Sigmoid colon (tissue), 7 donors: ENCODE measurements around the gene CYS1. TPM values are rescaled to one million over a fixed set of nuclear protein-coding genes. Genes with fewer than 3 reads are reported as not detected.

ENCODE experiments used
- DNase-seq: peaks from one replicate; pipeline ENCODE4 v3.0.0-alpha.2; 2019
- H3K27ac ChIP-seq, 4 donors: fragments of 200-600 bp; sonication (generic); one replicate each; pipeline ENCODE4 v1.5.1; 2016 to 2019; ENCODE audit warnings: mild to moderate bottlenecking in 1 of 4
- H3K27me3 ChIP-seq, 3 donors: fragments of 200-600 bp; sonication (generic); one replicate each; pipeline ENCODE4 v1.5.1; 2019; ENCODE audit warnings: mild to moderate bottlenecking in 1 of 3
- H3K36me3 ChIP-seq, 4 donors: fragments of 200-600 bp; sonication (generic); one replicate each; pipeline ENCODE4 v1.5.1; 2016 to 2019
- H3K4me1 ChIP-seq, 4 donors: fragments of 200-600 bp; sonication (generic); one replicate each; pipeline ENCODE4 v1.5.1; 2017 to 2019
- H3K4me3 ChIP-seq, 4 donors: fragments of 200-600 bp; sonication (generic); one replicate each; pipeline ENCODE4 v1.5.1; 2017 to 2019; ENCODE audit warnings: mild to moderate bottlenecking in 2 of 4, moderate library complexity in 1 of 4
- H3K9me3 ChIP-seq, 4 donors: fragments of 200-600 bp in 3 of 4; sonication (generic) in 3 of 4; one replicate each; pipeline versions ENCODE4 v1.5.1 to v1.6.1; 2013 to 2019
- EP300 ChIP-seq, 4 donors: sonication (generic); formaldehyde crosslinking; IDR thresholded peaks; one replicate each; pipeline ENCODE4 v1.6.1; 2017; ENCODE audit warnings: antibody characterized with exemption in 4 of 4
- POLR2A ChIP-seq, 2 donors: fragments of 450-650 bp; IDR thresholded peaks; one replicate each; pipeline ENCODE4 v1.6.1; 2016; ENCODE audit warnings: antibody characterized with exemption in 2 of 2, mild to moderate bottlenecking in 2 of 2, moderate library complexity in 2 of 2
- POLR2AphosphoS5 ChIP-seq, 4 donors: sonication (generic); formaldehyde crosslinking; IDR thresholded peaks; one replicate each; pipeline ENCODE4 v1.6.1; 2017; ENCODE audit warnings: antibody characterized with exemption in 4 of 4
- WGBS, 2 donors: extraction: QIAGEN DNeasy Blood & Tissue Kit; methylation state at CpG; one replicate each; pipeline ENCODE4 v1.1.7; 2013; 5-methylcytosine and 5-hydroxymethylcytosine counted together
- intact Hi-C: fragments of 100-400 bp; cut with DNase I; formaldehyde crosslinking; loops from one replicate; pipeline ENCODE4 v1.15.1; 2023
- polyA plus RNA-seq, 3 donors: library from polyadenylated mRNA; stranded (reverse); fragments of 200-250 nt; gene quantifications; one replicate each; pipeline ENCODE4 v1.2.3, GENCODE V29; 2013
- total RNA-seq, 4 donors: library from RNA; depleted of rRNA; stranded (reverse); fragments of >200 nt; gene quantifications; one replicate each; pipeline ENCODE4 v1.1.0, GENCODE V29; 2016
- TF ChIP-seq, protein P1 (sequence below), 4 experiments: fragments of 450-650 bp in 3 of 4; fragments of 200-600 bp in 1 of 4; IDR thresholded peaks; one replicate each; pipeline ENCODE4 v1.5.1; 2016 to 2019; ENCODE audit warnings: antibody characterized with exemption in 4 of 4, mild to moderate bottlenecking in 3 of 4, moderate library complexity in 2 of 4
- donor health status: healthy with polysubstance abuse.
- donor health status: Bipolar disorder and iron deficiency.
- donor health status: healthy.

The CYS1 gene
- total and polyA plus RNA-seq, 7 donors, result 0.46 to 24.6 (median 7.5) TPM

DNA sequence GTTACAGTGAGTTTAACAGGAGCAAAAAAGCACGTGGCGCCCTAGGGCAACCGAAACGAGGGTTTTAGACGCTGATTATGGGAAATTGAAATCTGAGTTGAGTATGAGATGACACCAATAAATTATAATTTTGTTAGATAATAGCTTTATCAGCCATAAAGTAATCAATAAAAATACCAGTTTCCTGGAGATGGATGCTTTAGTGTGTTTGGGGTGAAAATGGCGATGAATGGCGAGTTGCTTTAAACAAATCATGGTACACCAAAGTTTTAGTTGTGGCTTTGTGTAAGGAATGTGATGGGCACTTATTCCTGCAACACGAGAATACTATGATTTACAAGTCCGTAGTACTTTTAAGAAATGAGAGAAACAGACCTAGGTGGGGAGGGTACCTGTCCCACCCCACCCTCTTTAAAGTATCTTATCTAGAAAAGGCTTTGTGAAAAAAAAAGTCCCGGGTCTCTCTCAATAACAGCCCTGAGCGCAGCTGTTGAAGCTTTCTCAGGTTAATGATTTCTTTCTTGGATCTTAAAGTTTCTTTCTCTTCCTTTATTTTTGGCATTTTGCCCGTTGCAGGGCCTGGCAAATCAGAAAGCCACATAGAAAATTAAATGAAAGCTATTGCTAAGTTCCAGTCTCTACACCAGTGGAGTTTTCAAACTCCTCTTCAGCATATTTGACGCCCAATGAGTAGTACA is 40.8 kb upstream of the CYS1 start:
- WGBS, 2 donors, result 5 to 15% methylated on average over 13 of the region's 13 CpGs
- Histone ChIP-seq H3K36me3 (no peaks in the 10 kb centered on the region), H3K4me1 (peaks cover 0 to 33% (median 25%) of the 10 kb centered on the region in 4 donors), H3K27me3 (peaks cover 13 to 20% (median 18%) of the 10 kb centered on the region in 3 donors), H3K4me3 (peak overlapping the region; percentile 48 to 65 (median 59)), H3K9me3 (no peaks in the 10 kb centered on the region), H3K27ac (peak overlapping the region; percentile 67 to 82 (median 68))
- intact Hi-C loops, result loop anchor here (5.0 kb wide), 2 partner anchors 181 to 546 kb away; partner anchors contain the start of gene HPCAL1
- TF ChIP-seq POLR2A (IDR thresholded peaks at IDR 0.05), result no peak
- TF ChIP-seq, protein P1, sequence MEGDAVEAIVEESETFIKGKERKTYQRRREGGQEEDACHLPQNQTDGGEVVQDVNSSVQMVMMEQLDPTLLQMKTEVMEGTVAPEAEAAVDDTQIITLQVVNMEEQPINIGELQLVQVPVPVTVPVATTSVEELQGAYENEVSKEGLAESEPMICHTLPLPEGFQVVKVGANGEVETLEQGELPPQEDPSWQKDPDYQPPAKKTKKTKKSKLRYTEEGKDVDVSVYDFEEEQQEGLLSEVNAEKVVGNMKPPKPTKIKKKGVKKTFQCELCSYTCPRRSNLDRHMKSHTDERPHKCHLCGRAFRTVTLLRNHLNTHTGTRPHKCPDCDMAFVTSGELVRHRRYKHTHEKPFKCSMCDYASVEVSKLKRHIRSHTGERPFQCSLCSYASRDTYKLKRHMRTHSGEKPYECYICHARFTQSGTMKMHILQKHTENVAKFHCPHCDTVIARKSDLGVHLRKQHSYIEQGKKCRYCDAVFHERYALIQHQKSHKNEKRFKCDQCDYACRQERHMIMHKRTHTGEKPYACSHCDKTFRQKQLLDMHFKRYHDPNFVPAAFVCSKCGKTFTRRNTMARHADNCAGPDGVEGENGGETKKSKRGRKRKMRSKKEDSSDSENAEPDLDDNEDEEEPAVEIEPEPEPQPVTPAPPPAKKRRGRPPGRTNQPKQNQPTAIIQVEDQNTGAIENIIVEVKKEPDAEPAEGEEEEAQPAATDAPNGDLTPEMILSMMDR (IDR thresholded peaks at IDR 0.05), result no peak
- no peak for TF ChIP-seq POLR2AphosphoS5 (IDR thresholded peaks at IDR 0.05)
- TF ChIP-seq EP300 (IDR thresholded peaks at IDR 0.05), result no peak
- peak; percentile 14 for DNase-seq

DNA sequence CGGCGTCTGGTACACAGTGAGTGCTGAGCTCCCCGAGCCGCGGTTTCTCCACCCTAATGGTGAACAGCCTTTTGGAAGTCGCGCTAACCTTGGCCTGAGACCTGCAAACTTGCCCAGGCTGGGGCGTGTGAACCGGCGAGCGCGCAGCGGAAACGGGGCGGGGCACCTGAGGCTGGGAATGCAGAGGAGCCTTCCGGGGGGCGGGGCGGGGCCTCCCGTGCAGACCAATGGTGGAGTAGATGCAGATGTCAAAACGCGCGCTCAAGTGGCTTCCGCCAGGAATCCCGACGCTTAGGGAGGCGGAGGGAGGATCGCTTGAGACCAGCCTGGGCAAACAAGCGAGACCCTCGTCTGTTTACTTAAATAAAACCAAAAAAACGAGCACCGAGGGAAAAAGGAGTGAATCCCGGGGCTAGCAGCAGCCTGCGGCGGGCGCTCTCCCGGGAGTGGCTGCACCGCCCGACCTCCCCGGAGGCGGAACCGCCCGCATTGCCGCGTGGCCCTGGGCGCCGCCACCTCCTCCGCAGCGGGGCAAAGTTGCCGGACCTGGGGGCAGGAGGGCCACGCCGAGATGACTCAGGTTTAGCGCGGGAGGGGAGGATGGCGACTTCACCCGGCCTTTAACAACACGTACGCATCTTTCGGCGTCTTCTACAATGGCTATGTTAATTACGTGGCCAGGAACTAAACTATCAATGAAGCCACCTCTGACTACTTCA is 40.1 kb upstream of the CYS1 start:
- Histone ChIP-seq H3K36me3 (no peaks in the 10 kb centered on the region), H3K4me3 (peak overlapping the region; percentile 48 to 65 (median 59)), H3K27ac (peak overlapping the region; percentile 67 to 82 (median 68)), H3K9me3 (no peaks in the 10 kb centered on the region), H3K27me3 (peaks cover 13 to 20% (median 18%) of the 10 kb centered on the region in 3 donors), H3K4me1 (peaks cover 0 to 33% (median 25%) of the 10 kb centered on the region in 4 donors)
- no peak for TF ChIP-seq EP300 (IDR thresholded peaks at IDR 0.05)
- no peak for TF ChIP-seq POLR2A (IDR thresholded peaks at IDR 0.05)
- TF ChIP-seq, protein P1 (IDR thresholded peaks at IDR 0.05), result peak in 1 of 4 experiments; percentile 13
- peak in 2 of 4 donors; percentile 17 to 64 for TF ChIP-seq POLR2AphosphoS5 (IDR thresholded peaks at IDR 0.05)
- intact Hi-C loops, result loop anchor here (5.0 kb wide), 2 partner anchors 182 to 547 kb away; partner anchors contain the start of gene HPCAL1
- WGBS, 2 donors, result 0% methylated on average over 60 of the region's 60 CpGs
- peak; percentile 96 for DNase-seq

DNA sequence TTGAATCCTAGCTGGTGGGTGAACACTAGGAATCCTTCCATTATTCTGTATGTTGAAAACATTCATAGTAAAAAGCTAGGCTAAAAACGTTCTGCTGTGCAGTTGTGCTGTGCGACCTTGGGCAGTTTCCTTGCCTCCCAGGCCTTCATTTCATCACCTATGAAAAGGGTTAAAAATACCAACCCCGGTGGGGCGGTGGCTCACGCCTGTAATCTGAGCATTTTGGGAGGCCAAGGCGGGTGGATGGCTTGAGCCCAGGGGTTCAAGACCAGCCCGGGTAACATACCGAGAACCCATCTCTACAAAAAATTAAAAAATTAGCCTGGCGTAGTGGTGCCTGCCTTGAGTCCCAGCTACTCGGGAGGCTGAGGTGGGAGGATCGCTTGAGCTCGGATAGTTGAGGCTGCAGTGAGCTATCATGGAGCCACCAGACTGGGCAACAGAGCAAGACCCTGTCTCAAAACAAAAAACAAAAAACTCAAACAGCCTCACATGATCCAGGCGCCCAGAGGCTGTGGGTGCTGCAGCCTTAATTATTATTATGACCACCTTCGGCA is 39.5 kb upstream of the CYS1 start:
- intact Hi-C loops, result loop anchor here (5.0 kb wide), 2 partner anchors 183 to 548 kb away; partner anchors contain the start of gene HPCAL1
- DNase-seq, result no peak
- Histone ChIP-seq H3K4me3 (peak overlapping the region; percentile 48 to 65 (median 59)), H3K4me1 (peaks cover 0 to 32% (median 25%) of the 10 kb centered on the region in 4 donors), H3K27me3 (peaks cover 13 to 20% (median 18%) of the 10 kb centered on the region in 3 donors), H3K36me3 (no peaks in the 10 kb centered on the region), H3K27ac (peak overlapping the region; percentile 67 to 82 (median 68)), H3K9me3 (no peaks in the 10 kb centered on the region)
- 61 to 79% methylated on average over 14 of the region's 14 CpGs for WGBS, 2 donors
- TF ChIP-seq EP300 (IDR thresholded peaks at IDR 0.05), result no peak
- TF ChIP-seq, protein P1 (IDR thresholded peaks at IDR 0.05), result peak in 1 of 4 experiments; percentile 8

DNA sequence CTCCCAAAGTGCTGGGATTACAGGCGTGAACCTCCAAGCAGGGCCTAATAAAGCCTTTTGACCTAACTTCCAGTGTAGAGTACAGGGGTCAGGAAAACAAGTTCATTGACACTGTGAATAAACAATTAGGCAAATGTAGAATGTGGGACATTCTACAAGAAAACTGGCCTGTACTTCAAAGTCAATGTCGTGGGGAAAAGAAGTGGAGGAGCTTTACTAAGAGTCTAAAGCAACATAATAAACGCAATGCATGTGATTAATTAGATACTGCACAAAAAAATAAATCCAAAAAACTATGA is 38.8 kb upstream of the CYS1 start:
- no peak for TF ChIP-seq EP300 (IDR thresholded peaks at IDR 0.05)
- no peak for TF ChIP-seq POLR2A (IDR thresholded peaks at IDR 0.05)
- no peak for TF ChIP-seq POLR2AphosphoS5 (IDR thresholded peaks at IDR 0.05)
- TF ChIP-seq, protein P1 (IDR thresholded peaks at IDR 0.05), result no peak
- Histone ChIP-seq H3K27me3 (peaks cover 13 to 15% (median 14%) of the 10 kb centered on the region in 3 donors), H3K4me1 (peaks cover 0 to 31% (median 25%) of the 10 kb centered on the region in 4 donors), H3K36me3 (no peaks in the 10 kb centered on the region), H3K27ac (no peak overlapping the region), H3K4me3 (no peak overlapping the region), H3K9me3 (no peaks in the 10 kb centered on the region)
- intact Hi-C loops, result no loop called here
- no peak for DNase-seq
- 95% methylated on average over 3 of the region's 3 CpGs for WGBS, 2 donors
